Raji (cell line): ENCODE data around the gene ATG16L2.

Experiments
- POLR2A ChIP-seq: IDR thresholded peaks from 2 replicates; pipeline ENCODE4 v1.6.1; 2011; ENCODE audit warnings: low read depth, low read length, control low read depth; ENCODE audit not compliant: insufficient read depth

Gene ATG16L2

DNA sequence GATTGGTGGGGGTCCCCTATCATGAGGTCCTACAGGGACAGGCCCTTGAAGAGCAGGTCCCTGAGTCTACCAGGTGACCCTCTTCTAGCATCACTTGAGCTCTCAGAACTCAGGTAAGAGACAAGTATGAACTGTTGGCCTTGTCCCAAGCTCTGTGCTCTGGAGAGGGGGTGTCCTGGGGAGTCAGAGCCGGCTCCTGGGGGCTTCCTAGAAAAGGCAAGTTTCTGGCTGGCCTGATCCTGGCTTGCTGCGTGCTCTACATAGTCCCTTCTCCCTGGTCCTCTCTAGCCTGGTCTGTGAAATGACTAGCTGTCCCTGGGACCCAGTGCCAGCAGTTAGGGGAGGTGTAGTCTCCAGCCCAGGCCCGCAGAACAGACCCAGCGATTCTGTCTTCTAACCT is 11.4 kb downstream of the ATG16L2 start:
- TF ChIP-seq POLR2A, result 0 out of 2 replicates have a peak, but pooled peaks have one; percentile 9

DNA sequence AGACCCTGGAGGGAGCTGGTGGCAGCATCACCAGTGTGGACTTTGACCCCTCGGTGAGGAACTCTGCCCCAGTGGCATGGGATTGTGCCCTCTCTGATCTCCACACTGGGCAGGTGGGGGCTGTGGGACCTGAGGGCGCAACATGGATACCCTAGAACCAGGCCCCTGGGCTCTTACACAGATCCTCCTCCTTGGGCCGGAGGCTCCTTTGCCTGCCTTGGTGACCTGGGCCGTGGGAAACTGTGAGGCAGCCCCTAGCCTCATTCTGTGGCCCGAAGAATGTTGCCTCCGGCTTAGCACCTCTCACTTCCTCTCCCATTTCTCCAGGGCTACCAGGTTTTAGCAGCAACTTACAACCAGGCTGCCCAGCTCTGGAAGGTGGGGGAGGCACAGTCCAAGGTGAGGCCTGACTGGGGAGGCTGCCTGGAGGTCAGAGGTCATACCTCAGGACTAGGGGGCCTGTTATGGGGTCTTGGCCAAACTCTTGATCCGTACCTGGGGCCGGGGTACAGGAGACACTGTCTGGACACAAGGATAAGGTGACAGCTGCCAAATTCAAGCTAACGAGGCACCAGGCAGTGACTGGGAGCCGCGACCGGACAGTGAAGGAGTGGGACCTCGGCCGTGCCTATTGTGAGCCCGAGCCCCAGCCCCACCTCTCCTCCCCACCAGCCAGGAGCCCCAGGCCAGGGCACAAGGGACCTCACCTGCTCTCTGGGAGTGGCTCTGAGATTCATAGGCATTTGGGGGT is 12.2 kb downstream of the ATG16L2 start:
- no peak for TF ChIP-seq POLR2A

DNA sequence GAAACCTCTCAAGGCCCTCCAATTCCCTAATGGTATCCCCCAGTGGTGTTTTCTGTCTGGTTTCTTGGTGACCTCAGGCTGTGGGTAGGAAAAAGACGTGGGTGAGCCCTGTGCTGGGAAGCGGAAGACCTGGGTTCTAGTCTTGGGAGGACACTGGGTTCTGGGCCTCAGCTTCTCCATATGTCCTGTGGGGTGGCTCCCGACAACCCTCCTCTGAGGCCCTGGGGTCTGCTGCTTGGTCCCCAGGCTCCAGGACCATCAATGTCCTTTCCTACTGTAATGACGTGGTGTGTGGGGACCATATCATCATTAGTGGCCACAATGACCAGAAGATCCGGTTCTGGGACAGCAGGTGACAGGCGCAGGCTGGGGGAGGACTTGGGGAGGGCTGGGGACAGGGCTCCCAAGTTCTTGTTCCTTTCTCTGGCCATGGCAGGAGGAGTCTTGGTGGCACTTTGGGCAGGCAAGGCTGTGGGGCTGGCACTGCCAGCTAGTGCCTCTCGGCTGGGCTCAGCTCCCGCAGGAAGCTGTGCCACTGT is 12.8 kb downstream of the ATG16L2 start:
- 0 out of 2 replicates have a peak, but pooled peaks have one; percentile 3 for TF ChIP-seq POLR2A

DNA sequence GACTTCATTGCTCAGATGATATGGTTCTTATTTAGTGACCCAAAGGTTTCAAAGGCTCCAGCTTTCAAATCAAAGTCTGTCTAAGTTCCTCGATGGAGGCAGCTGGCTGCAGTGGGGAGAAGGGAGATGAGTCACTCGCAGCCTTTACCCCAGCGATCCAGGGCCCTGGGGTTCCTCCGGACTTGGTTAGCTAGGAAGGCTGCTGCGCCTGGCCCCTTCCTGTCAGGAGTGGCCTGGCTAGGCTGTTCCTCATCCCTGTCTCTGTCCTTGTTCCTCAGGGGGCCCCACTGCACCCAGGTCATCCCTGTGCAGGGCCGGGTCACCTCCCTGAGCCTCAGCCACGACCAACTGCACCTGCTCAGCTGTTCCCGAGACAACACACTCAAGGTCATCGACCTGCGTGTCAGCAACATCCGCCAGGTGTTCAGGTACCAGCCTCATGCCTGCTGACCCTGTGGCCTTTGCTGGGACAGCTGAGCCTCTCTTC is 13.9 kb downstream of the ATG16L2 start:
- no peak for TF ChIP-seq POLR2A

DNA sequence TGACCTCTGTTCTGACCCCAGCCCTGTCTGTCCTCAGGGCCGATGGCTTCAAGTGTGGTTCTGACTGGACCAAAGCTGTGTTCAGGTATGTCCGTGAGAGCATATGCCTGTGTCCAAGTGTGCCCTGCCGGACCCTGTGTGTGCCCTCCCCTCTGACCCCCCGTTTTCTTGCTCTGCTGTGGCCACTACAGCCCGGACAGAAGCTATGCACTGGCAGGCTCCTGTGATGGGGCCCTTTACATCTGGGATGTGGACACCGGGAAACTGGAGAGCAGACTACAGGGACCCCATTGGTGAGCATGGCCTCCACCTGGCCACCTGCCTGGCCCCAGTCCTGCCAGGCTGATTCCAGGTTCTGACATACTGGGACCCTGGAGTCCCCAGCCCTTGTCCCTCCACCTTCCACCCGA is 14.5 kb downstream of the ATG16L2 start:
- no peak for TF ChIP-seq POLR2A

DNA sequence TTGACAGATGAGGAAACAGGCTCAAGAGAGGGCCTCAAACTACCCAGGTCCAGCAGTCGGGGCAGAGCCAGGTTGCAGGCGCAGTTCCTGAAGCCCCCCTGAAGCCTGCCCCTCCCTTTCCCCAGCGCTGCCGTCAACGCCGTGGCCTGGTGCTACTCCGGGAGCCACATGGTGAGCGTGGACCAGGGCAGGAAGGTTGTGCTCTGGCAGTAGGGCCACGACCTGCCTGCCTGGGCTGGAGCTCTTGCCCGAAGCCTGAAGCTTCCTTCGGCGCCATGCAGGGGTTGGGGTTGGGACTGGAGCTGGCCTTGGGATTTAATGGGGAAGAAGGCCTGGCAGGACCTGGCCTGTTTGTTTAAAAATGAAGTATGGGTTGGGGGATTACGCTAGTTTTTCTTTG is 15.0 kb downstream of the ATG16L2 start:
- no peak for TF ChIP-seq POLR2A

DNA sequence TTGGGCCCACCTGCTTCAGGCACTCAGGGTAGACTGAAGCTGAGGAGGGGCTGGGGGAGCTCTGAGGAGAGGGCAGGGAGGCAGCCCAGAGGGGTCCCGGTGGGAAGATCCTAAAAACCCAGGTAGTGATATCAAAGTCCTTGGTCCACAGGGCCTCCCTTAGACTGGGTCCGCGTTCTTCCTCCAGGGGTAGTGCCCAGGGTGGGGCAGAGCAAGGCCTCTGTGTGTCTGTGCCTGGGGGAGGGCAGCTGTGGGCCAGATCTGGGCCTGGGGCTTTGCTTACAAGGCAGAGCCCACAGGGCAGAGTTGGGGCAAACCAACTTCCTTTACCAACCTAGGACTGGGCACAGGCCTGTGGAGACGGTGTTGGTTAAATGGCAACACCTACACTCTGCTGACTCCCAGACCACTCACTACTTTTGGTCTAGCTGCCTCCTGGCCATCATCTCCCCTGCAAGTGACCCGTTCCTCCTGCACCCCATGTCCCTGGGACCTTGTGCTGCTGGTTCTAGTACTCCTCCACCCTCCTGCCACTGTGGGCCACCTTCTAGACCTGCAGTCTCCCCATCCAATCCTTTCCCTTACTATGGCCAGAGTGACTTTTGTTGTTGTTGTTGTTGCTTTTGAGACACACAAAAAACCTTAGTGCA is 15.8 kb downstream of the ATG16L2 start:
- TF ChIP-seq POLR2A, result no peak

DNA sequence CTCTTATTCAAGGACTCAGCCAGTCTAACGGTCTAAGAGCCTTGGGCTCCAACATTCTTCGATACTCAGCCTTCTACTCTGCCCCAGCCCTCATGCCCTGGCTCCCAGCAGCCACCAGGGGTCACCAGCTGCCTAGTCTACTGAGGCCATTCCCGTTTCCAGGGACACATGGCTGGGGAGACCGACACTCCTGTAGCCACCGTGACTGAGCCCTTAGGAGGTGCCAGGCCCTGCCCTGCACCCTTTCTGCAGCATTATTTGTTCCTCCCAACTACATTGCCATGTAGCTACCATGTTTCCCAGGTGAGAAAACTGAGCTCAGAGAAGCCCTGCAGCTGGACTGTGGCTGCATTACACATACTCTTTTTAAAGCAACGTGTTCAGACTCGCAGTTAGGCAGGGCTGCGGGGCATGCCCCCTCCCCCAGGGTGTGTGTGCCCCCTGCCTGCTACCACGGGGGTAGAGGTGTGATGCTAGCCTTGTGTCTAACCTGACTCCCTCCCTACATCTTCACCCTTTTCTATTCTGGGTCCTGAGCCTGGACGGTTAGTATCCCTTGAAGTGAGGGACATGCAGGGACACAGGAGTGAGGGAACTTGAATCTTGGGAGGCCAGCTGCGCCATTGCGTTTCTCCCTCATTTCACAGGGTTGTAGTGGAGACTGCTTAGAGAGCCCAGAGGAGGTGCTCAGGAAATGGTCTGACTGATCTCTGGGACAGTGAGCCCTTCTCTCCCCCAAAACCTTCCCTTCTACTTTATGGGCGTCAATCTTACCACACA is 17.5 kb downstream of the ATG16L2 start:
- no peak for TF ChIP-seq POLR2A

DNA sequence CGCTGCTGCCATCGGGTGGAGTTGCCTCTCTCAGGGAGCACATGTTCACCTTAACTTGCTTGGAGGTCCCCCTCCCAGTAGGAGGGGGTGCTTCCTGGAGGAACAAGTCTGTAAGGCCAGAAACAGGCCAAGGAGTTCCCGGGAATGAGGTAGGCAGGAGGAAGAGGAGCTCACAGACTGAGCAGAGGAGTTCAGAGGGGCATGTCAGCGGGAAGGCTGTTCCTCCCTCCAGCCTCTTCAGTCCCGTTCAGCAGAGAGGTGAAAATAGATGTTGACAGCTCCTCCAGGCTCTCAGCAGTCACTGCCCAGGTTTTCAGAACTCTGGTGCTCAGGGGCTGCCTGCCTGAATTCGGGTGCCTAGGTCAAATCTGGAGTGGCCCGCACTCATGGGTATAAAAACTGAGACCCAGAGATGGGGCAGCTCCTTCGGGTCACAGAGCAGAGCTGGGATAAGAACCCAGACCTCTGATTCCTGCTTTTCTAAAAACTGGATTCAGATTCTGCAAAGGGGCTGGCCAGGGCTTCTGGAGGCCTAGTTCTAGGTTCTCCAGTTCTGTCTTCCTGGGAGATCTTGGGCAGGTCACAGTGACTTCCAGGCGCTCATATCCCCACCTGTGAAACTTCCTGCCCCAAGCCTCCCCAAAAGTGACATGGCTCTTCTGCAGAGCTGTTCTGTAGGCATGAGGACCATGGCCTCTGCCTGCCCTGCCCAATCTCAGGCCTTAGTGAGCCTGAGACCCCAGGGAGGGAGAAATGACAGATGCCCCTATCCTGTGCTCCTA is 18.3 kb downstream of the ATG16L2 start:
- TF ChIP-seq POLR2A, result no peak

DNA sequence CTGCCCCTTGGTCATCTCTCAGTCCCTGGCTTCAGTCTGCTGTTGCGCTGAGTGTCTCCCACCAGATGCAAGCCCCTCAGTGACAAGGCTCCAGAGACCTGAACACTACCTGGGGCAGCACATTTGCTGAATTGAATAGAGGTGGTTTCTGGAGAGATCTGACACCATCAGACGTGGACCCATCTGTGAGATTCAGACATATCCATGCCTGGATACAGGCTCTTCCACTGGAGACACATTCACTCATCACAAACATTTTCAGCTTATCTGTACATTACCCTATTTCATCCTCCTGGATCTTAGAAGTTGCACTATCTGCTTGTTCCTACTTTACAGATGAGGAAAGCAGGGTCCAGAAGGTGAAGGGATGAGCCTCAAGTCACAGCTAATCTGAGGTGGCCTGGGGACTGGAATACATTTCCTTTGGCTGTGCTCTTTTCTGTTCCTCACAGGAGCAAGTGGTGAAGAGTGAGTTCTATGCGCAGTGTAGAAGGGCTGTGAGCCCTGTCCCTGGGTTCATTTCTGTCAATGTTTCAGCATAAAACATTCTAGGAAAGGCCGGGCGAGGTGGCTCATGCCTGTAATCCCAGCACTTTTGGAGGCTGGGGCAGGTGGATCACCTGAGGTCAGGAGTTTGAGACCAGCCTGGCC is 19.0 kb downstream of the ATG16L2 start:
- no peak for TF ChIP-seq POLR2A

DNA sequence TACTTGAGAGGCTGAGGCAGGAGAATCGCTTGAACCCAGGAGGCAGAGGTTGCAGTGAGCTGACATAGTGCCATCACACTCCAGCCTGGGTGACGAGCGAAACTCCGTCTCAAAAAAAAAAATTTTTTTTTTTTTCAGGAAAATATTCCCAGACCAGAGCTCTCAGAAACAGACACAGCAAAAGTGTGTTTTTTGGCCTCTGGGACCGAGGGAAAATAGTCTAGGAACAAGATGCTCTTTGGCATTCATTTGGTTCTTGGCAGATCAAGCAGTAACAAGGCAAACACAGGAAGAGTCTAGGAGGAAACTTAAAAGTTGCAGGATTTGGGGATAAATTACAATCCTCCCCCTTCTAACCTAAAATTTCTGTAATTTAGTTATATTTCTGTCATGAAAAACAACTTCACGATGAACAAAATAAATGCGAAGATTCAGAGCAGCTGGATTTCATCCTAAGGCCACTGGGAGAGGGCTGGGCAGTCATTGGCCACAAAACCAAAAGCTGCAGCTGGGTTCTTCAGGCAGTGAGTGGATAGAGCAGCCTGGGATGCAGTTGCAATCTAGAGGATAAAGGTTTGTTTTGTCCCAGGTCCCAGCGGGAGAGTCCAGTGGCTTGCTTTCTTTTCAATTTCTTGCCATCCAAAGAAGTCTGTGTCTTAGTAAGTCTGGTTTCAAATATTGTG is 19.7 kb downstream of the ATG16L2 start:
- no peak for TF ChIP-seq POLR2A

DNA sequence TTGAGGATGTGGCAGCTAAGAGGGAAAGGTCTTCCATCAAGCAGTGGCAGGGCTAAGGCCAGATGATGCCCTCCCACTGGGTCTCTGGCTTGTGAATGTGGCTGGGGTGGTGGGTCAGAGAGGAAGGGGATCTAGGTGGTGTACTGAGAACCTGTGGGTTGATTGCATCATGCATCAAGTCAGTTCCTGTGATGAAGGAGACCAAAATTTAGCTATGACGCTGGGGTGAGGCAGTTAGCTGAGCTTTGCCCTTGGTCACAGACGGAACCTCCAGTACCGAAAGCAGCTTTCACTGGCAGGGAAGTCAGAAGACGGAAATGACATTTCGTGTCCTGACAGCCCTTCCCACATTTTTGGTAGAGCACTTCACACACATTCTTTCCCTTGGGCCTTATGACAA is 20.7 kb downstream of the ATG16L2 start:
- peak; percentile 33; the same call in 1 of the 2 replicates for TF ChIP-seq POLR2A

DNA sequence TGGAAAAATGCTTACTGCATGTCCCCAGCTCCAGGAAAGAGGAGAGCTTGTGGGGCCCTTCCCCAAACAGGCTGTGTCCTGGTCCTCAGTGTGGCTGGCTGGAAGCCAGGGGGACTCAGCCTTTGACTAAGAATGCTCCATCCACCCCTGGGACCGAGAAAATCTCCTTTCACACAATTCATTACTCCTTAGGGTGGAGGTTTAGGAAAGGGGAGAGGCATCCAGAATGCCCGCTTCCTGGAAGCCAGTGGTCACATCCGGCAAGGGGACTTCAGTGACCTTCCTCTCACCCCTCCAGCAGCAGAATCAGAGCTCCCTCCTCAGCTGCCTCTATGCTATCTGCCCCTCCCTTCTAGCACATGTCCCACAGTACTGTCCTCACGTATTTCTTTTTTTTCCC is 21.9 kb downstream of the ATG16L2 start:
- TF ChIP-seq POLR2A, result no peak

DNA sequence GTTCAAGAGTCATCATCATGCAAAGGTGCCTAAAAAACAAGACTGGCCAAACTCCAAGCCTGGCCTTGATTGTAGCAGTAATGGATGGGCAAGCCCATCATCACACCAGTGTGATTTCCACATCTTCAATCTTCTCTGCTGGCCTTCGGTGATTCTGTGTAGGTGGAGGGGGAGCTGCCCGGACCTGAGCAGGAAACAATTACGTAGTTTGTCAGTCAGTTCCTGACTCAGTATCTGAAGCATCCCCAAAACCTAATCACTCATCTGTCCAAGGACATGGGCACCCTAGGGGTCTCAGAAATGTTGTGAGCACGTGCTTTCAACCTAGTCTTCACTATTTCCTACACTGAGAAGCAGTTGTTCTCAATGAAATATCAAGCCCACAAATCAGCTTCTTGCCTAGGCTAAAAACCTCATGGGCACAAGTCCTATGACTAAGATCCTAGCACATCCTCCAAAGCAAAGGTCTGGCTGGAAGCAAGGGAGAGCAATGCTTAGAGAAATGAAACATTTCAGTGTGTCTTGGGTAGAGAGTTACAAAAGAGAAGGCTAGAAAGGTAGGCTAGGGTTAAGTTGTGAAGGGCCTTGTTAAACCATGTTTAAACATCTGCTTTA is 24.6 kb downstream of the ATG16L2 start:
- no peak for TF ChIP-seq POLR2A

DNA sequence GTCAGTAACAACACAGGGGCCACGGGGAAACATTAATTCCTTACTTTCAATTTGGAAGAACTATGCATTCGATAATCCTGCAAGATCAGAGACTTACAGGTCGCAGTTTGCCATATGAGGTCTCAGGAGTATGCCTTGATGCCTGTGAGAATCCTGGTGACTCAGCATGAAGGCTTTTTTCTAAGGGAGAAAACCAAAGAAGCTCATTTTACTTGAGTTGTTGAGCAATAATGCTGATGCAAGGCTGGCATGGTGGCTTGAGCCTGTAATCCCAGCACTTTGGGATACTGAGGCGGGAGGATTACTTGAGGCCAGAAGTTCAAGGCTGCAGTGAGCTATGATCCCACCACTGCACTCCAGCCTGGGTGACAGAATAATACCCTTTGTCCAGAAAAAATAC is 26.6 kb downstream of the ATG16L2 start:
- no peak for TF ChIP-seq POLR2A
